GM21717 (cell line): ENCODE results near the gene ITGA11.

Source experiments
- ATAC-seq: cut with Tn5 transposase; IDR thresholded peaks from one replicate; pipeline ENCODE4 v1.9.1; 2021; ENCODE audit warnings: mild to moderate bottlenecking, moderate library complexity; ENCODE audit not compliant: unreplicated experiment

The ITGA11 gene

DNA sequence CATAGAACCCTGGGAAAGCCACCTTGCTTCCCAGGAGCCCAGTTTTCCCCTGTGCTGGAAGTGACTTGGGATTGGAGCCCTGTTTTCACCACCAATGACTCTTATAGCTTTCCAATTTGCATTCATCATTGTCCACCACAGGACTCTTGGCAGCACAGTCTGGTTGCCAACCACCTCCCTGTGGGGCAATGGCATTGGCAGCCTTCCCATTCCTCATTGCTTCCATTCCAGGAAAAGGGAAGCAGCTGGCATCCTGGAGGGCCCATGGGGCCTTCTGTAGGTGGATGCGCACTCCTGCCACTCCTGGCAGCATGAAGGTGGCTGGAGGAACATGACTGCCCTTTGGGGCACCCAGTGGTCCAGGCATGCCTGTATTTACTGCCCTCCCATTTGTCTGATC lies 96.7 kb downstream of the ITGA11 start:
- ATAC-seq: no peak

DNA sequence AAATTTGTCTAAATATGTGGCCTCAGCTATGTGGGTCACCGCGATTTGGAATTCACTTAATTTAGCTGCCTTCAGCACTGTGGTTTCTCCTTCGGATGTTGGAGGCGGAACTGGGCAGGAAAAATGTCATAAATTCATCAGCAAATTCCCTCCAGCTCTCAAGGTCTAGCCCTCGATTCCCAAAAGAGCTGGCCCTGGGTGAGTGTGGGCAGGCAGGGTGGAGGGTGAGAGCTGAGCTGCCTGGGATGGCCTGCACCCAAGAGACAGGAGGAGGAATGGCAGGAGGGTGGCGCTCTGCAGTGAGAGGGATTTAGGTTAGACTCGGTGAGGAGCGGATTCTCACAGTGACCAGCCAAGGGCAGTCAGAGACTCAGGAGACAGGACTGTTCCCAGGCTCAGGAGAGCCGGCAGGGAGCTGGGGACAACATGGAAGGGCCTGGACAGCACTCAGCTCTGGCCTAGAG lies 97.3 kb downstream of the ITGA11 start:
- ATAC-seq: no peak

DNA sequence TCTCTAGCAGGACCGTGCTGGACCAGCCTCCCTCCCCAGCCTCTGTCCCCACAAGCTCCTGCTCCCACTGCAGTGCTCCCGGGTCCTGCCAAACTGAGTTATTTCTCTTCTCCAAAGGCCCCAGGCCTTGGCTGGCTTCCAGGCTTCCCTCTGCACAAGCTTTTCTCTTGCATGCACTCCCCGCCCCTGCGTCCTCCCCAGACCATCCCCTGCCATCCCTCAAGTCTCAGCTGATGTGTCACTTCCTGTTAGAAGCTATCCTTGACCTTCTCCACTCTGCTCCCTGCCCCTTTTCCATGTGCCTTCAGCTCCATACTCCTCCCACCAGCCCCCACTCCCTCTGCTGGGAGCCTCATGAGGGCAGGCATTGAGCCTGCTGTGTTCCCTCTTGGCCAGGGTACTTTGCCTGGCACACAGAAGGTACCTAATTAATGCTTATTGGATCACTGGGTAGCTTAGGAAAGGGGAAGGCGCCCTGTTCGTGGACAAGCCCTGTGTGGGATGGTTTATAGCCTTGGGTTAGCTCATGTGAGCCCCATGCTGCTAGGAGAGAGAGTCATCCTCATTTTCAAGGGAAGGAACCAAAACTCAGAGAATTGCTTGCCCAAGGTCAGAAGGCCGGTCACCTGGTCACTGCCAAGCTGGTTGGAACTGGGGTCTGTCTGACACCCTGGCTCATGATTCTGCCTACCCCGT lies 98.0 kb downstream of the ITGA11 start:
- no peak for ATAC-seq

DNA sequence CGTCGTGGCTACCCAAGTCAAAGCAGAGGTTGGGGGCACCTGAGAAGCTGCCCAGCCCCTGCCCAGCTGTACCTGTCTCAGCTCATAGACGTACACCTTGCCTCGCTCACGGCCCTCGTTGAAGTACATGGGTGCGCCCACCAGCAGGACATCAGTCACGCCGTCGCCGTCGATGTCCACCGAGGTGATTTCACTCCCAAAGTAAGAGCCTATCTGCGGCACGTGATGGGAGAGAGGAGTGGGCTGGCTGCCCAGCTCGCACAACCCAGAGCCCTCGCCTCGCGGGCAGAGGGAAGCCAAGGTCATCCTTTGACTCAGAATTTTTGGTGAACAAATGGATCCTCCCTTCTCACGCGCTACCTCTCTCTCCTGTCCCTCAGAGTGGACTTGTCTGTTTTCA lies 99.7 kb downstream of the ITGA11 start:
- no peak for ATAC-seq

DNA sequence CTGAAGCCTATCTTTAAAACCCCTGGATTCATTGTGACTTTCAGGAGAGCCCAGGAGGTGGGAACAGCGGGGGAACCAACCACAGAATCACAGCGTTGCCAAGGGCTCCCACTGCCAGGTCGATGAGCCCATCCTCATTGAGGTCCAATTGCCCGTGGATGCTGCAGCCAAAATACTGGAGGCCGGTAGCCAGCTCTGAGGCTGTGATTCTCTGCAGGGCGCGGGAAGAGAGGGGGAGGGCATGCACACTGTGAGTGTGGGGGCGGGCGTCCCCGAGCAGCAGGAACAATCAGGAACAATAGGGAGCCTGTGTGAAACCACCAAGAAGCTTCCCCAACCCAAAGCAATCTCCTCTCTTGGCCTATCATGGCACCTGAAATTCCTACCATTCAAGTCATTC lies 101.1 kb downstream of the ITGA11 start:
- ATAC-seq: no peak

DNA sequence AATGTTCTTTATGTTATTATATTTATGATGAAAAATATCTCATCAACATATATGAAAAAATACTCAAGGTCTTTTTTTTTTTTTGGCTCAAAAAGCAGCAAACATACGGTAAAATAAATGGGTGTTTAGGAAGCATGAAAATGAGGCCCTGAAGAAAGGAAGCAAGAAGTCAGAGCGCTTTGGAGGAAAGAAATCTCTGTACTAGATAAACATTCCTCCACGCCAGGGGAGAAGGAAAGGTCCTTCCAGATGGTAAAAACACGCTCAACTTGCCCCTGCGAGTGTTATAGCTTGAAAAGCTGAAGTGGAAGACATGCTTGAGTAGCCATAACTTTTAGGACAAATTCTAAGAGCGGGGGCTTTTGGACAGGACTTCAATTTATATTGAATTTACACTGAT lies 101.5 kb downstream of the ITGA11 start:
- no peak for ATAC-seq

DNA sequence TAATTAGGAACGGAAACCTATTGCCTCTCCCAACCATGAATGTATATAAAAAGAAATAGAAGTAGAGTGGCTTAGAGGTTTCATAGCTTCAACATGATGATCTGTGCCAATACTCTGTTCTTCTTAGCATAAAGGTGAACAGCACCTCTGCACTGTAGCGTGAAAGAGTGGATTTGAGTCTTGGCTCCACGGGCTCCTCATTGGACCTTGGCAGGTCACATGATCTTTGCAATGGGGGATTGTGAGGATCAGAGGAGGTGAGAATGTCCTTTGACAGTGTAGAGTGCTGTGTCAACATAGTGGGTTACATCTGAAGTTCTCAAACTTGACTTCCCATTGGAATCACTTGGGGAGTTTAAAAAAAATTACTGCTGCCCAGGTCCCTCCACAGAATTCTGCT lies 103.0 kb downstream of the ITGA11 start:
- no peak for ATAC-seq

DNA sequence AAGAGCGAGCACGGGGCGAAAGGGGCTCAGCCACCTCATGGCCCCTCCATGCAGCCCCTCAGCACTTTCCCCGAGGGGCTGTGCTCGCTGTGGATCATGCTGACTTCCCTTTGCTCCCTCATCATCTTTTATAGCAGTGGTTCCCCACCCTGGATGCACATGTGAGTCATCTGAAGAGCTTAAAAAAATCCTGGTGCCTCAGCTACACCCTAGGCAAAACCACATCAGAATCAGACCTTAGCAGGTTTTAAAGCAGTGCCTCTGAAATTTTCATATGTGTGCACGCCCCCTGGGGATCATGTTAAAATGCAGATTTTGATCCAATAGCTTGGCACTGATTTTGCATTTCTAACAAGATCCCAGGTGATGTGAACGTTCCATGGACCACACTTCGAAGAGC lies 103.5 kb downstream of the ITGA11 start:
- ATAC-seq: no peak

DNA sequence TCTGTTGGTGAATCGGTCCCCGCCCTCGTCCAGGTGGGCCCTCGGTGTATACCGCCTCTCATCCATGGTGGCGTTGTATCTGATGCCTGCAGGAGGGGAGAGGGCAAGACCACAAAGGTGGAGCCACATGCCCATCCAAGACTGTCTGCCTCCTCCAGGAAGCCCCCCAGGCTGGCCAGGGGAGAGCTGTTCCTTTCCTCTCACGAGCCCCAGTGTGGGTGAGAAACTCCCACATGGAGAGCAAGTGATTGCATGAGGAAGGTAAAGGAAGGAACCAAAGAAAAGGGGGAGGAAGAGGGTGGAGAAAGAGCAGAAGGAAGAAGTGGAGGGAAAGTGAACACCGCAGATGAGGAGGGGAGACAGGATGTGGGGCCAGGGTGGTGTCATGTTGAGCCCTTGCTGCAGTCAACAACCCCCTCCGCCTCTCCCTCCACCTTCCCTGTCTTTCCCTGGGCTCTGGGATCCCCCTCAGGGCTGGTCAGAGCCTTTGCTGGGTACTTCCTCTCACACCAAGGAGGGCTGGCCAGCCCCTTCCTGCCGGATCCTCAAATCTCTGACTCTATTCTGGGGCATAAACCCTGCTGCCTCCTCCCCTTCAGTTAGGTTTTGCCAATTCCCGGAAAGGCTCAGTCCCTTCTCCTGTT lies 105.1 kb downstream of the ITGA11 start:
- no peak for ATAC-seq

DNA sequence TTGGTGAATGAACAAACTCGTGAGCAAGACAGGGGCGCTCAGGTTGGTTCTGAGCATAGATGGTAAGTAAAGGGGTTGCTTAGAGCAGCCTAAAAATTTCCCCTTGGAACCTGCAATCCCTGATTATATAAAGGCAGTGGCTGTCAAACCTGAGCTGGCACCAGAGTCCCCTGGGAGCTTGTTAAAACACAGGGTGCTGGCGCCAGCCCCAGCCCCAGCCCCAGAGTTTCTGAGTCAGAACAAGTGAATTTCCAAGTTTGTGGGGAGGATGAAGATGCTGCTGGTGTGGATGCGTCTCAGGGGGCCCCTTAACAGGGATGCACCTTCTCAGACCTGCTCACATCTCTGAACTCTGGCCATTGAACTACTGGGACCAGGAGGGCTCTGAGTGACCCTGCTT lies 106.2 kb downstream of the ITGA11 start:
- no peak for ATAC-seq

DNA sequence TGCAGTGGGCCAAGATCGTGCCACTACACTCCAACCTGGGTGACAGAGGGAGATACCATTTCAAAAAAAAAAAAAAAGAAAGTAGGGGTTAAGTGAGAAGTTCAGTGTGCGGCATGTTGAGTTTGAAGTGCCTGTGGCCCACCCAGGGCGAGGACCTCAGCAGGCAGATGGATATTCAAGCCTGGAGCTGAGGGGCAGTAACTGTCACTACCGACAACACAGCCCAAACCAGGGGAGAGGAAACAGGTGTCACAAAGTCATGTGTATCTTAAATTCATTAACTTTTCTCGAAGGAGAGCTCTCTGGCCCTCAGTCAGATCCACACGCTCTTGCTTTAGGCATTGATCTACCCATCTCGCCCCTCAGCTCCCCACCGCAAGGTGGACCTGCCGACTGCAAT lies 109.2 kb downstream of the ITGA11 start:
- no peak for ATAC-seq

DNA sequence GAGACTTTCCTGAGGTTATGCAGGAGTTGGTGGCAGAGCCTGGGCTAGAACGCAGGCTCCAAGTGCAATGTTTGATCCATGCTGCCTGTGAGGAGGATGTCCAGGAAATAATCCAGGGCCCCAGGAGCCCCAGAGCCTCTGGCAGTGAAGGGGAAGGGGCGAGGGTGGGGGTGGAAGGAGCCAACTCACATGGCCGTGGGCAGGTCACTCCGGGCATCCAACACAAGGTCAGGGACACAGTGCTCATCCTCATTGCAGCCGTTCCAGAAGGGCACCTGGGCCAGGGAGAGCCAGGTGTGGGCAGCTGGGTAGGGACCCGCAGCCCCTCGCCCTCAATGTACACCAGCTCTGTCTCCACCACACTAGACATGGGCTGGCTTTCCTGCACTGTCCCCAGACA lies 110.7 kb downstream of the ITGA11 start:
- ATAC-seq: no peak

DNA sequence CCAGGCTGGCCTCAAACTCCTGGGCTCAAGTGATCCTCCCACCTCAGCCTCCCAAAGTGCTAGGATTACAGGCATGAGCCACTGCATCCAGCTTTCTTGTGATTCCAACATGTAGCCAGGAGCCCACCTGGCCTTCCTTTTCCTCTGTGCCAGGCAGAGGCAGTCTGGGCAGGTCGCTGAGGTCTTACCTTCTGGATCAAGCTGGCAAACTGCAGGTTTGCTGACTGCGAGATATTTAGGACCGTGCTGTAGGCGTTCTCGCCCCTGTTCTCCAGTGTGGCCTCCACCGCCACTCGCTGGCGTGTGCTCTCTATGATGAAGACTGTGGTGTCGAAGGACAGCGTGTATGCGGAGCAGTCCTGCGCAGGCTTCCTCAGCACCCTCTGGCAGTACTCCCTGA lies 112.0 kb downstream of the ITGA11 start:
- no peak for ATAC-seq

DNA sequence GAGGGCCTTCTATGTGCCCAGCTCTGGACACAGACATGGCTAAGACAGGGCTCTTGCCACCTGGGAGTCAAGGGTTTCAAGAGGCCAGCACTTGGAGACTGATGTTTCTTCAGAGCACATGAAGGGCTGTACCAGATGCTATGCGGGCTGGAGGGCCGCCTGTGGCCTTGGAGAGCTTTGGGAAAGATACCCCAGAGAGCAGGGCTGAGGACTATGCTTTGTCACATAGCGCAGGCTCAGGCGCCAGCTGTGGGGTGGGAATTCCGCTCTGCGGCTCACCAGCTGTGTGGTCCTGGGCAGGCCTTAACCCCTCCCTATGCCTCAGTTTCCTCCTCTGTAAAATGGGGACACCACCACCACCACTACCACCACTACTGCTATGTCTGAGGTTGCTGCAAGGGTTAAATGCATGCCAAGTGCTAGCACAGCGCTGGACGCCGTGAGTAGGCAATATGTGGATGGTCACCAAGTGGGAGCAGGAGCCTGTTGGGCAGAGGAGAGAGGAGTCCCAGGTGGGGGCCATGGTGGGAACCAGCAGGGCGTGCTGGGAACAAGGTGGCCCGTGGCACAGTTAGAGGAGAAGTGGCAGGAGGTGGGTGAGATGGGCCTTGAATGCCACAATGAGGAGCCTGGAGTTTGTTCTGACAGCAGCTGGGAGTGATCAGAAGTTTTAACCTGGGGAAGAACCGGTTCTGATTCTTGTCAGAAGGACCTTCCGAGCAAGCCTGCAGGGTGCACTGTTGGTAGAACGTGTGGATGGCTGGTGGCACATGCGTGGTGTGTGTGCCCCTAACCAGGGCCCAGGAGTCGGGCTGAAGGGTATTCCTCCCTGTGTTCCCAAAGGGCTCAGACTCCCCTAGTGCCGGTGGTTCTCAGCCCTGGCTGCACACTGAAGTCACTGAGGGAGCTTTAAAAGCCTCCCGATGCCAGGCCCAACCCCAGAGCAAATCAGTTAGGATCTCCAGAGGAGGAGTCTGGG lies 112.7 kb downstream of the ITGA11 start:
- ATAC-seq: no peak

DNA sequence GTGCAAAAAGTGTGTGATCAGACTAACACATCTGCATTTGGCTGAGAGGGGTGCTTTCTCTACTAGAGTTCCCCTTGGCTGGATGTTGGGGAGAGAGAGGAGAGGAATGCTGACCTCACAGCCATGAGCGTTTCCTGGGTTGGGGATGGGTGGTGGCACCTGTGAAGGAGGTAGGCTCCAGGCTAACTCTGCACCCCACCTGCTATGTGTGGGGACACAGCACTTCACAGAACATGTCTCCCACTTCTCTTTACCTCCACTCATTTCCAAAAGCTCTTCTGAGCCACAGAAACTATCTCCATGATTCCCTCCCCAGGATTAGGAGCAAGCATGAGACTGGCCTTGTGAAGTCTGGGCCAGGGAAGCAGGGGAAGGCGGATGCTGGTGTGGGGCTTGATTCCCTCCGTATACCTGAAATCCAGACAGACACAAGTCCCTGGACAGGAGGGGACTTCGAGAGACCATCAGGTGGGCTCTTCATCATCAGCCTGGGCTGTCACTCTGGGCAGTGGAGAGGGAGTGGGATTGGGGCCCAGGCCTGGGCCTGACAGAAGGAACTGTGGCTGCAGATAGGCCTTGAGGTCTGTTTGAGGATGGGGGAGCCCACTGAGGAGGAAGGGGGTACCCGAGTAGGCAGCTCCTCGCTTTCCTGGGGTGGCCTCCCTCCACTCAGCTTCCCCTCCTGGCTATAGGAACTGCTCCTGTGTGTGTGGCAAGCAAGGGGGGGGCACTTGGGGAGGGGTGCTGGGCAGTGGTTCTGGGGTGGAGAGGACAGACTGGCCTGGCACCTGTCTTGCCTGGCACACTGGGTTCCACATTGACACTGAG lies 113.7 kb downstream of the ITGA11 start:
- no peak for ATAC-seq

DNA sequence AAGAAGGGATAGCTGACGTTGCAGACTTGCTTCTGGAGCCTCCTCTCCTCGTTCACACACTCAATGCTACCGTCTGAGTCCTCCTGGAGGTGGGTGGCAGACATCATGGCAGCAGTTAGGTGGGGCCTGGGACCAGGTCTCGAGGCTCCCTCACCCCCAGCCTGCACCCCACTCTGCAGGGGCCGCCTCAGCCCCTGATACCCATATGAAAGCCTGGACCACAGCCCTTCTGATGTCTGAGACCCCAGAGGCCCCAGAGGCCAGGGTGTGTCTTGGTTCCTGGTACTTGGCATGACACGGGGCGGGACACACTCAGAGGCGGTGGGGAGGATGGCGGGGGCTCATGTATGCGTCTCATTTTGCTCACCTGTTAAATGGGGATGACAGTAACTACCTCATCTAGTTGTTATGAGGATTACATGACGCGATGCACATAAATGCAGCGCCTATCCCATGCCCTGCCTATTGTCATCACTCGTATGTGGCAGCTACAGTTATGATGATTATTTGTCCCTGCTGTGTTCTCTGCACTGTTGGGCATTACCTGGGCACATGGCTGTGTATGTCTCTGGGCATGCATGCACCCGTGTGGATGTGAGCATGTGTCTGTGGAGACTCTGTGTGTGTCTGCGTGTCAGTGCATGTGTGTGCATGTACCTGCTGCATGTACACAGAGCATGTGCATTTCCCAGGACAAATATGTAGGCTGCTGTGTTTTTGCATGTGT lies 114.5 kb downstream of the ITGA11 start:
- ATAC-seq: no peak

DNA sequence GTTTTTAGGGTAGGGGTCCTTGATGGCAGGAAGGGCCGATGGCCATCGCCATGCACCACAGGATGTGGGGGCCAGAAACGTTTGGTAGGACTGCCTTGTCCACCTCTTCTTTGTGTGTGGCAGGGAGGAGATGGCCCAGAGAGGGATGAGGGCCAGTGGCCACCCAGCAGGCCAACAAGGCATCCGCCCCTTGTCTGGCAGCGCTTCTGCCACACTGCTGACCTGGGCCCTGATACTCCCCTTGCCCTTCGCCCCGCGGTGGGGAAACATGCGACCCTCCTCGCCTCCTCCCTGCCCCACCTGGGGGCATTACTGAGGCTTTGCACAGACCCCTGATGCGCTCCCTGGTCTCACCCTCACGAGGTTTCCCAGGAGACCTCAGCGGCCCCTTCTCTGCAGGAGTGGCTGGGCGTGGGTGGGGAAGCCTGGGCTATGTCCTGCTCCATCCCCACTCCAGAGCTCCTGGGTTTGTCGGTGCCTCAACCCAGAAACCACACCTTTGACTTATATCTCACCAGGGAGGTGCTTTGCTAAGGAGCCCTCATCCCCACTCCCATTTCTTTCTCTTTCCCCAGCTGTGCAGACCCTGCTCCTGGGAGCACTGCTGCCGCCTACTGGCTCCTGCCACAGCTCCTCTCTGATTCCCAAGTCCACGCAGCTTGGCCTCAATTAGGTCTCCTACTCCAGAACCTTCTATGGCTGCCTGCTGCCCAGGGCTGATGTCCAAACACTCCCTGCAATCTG lies 115.7 kb downstream of the ITGA11 start:
- no peak for ATAC-seq

DNA sequence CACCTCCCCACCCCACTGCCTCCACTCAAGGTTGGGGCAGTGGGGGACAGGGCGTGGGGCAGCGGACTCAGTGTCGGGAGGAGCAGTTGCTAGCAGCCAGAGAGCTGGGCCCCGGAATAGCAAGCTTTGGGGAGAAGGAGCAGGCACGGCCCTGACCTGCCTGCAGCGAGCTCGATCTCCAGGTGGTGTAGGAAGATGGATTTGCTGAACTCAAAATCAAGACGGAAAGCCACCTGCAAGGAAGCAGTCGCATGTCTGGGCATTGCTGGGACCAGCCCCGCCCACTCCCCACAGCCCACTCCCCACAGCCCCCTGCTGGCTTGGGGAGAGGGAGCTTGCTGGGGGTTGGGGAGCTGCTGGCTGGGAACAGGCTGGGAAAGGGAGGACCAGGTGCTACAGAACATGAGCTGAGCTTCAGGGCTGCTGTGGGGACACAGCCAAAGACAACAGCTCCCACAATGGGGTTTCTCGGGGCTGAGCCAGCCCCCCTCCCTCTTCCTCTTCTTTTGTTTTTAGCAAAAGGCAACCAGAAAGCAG lies 116.4 kb downstream of the ITGA11 start:
- ATAC-seq: no peak

DNA sequence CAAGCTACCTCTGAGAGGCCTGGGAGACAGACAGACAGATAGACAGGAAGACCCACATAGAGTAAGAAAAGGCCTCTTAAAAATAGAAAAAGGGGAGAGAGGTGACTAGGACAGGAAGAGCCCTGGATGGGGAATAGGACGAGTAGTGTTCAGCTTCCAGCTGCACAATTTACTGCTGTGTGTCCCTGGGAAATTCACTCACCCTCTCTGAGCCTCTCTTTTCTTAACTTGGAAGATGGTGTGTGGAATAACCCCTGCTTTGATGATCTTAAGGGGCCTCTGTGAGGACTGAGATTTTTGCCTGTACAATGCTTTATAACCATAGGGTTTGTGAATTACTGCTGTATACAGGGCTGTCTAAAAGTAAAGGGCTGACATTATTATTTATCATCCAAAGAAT lies 116.9 kb downstream of the ITGA11 start:
- no peak for ATAC-seq
